Astrocyte (in vitro differentiated cells and primary cell): ENCODE data around the gene ANKRD44.

Experiments used
- EZH2 ChIP-seq: IDR thresholded peaks from 2 replicates; pipeline ENCODE4 v1.6.1; 2012; ENCODE audit warnings: mild to moderate bottlenecking, low read length, inconsistent platforms; ENCODE audit not compliant: insufficient read depth
- TF ChIP-seq, protein P1 (sequence below): IDR thresholded peaks from 2 replicates; pipeline ENCODE4 v1.5.1; 2011; ENCODE audit warnings: low read depth, mild to moderate bottlenecking, inconsistent platforms, low read length, moderate library complexity; ENCODE audit not compliant: insufficient read depth

DNA sequence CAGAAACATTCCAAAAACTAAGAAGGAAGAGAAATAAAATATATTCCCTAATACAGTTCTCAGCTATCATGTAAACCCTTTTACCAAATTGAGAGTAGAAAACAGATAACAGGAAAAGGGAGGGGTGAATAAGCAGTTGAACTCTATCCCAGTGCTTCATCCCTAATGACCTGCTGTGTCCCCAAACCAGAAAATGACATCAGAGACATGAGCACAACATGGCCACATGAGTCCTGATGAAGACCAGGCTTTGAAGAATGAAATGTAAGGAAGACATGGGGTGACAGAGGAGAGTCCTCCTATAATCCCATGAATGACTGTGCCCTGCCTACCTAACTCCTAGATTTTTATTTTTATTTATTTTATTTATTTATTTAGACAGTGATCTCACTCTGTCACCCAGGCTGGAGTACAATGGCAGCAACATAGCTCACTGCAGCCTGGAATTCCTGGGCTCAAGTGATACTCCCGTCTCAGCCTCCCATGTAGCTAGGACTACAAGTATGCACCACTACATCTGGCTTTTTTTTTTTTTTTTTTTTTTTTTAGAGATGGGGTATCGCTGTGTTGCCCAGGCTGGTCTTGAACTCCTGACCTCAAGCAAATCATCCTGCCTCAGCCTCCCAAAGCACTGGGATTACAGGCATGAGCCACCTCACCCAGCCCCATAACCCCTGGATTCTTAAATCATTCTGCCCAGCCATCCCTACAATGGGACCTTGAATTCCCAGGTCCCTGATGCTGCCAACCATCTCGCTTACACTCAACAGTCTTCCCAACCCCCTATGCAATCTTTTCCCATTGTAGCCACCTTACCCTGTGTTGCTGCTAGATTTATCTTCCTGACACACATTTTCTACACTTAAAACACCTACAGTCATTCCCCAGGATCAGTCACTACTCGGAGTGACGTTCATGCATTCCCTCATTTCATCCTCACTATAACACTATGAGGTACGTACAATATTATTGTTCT lies 64.5 kb downstream of the ANKRD44 start:
- no peak for TF ChIP-seq EZH2
- TF ChIP-seq, protein P1, sequence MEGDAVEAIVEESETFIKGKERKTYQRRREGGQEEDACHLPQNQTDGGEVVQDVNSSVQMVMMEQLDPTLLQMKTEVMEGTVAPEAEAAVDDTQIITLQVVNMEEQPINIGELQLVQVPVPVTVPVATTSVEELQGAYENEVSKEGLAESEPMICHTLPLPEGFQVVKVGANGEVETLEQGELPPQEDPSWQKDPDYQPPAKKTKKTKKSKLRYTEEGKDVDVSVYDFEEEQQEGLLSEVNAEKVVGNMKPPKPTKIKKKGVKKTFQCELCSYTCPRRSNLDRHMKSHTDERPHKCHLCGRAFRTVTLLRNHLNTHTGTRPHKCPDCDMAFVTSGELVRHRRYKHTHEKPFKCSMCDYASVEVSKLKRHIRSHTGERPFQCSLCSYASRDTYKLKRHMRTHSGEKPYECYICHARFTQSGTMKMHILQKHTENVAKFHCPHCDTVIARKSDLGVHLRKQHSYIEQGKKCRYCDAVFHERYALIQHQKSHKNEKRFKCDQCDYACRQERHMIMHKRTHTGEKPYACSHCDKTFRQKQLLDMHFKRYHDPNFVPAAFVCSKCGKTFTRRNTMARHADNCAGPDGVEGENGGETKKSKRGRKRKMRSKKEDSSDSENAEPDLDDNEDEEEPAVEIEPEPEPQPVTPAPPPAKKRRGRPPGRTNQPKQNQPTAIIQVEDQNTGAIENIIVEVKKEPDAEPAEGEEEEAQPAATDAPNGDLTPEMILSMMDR: no peak
